DMS79 treated with DMSO at 0.1 percent for 48 hours (cell line): ENCODE results near the gene ATP6V0D1.
"Not testable (repeated sequence)": the region's sequence is repeated elsewhere in the genome, so short reads cannot be mapped to it uniquely, and the experiment has no call there.

Source experiments
- DNase-seq: peaks from one replicate; lab custom pipeline; 2025; lab: John Stamatoyannopoulos, UW

The ATP6V0D1 gene

GRCh38 chr16:67429053-67429798, 51.7 kb downstream of the ATP6V0D1 start:
- no peak for DNase-seq

GRCh38 chr16:67428146-67428731, 52.7 kb downstream of the ATP6V0D1 start:
- DNase-seq, result peak; percentile 57

DNA sequence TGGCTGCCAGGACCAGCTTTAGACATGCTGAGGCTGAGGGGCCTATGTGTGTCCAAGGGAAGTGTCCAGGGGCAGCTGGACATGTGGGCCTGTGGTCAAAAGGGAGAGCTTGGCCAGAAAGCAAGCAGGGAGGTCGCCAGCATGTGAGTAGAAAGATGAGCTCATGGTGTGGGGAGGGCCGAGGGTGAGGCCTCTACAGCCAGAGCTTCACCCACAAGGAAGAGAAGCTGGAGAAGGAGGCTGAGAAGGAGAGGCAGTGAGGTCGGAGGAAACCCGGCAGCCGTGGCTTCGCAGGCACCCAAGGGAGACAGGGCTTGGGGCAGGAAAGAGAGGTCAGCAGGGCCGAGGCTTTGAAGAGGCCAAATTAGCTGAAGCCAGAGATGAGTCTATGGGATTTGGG, 54.0 kb downstream of the ATP6V0D1 start:
- no peak for DNase-seq

DNA sequence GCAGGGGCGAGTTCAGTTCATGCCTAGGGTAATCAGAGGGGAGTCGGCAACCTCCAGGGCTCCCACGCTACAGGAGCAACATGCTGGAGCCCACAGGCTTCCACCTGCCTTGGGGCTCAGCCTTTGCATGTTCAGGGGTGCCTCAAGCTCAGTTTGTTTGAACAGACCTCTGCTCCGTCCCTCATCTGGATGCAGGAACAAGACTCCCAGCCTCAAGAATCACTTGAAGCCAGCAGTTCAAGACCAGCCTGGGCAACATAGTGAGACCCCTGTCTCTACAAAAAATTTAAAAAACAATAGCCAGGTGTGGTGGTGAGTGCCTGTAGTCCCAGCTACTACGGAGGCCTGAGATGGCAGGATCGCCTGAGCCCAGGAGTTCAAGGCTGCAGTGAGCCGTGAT, 54.9 kb downstream of the ATP6V0D1 start:
- DNase-seq, result no peak

- DNase-seq, result no peak
These were observed 55.4 kb downstream of the ATP6V0D1 start for GRCh38 chr16:67425580-67425979.

DNA sequence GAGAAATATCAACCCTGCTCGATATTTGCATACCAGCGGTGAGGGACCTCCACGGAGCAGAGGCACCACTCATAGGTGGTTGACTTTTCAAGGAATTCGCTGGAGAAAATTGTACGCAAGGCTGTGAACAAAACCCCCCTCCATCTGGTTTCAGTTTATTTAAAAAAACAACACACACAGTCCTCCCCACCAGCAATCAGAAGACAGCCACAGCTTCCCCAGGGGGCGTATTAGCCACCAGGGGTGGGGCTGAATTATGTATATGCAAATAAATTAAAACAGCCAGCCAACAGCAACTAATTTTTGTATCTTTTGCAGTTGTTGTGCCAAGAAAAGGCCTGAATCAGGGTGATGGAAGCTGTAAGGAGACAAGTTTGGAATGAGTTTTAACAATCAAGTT, 55.9 kb downstream of the ATP6V0D1 start:
- DNase-seq, result no peak

GRCh38 chr16:67424261-67424615, 56.7 kb downstream of the ATP6V0D1 start:
- no peak for DNase-seq

DNA sequence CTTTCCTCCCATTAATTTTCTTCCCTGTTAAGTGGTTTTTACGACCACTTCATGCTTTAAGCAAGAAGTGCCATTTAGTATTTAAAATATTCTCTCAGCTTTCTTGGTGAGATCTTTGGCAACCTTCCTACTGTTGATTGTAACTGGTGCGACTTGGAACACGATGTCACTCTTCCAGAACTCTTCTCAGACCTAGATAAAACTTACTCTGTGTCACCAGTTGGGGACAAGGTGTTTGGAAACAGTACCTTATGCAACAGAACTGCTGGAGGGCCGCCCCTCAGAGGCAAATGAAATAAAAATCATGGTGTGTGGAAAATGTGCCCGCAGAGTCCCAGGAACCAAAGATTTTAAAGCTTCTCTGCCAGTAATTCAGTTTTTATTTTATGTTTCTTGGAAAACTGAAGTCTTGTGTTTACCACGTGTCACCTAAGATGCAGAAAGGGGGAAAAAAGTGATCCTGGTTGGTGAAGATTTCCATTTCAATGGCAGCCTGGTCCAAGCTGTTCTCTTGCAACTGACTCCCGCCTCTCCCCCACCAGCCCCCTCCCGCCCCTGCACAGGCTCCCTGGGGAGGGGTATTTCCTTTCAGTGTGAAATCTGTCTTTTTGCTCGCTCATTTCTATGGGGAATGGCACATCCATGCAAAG, 57.2 kb downstream of the ATP6V0D1 start:
- peak; percentile 8 for DNase-seq

GRCh38 chr16:67423015-67423414, 57.9 kb downstream of the ATP6V0D1 start:
- DNase-seq, result no peak

- DNase-seq, result no peak
These were observed 59.9 kb downstream of the ATP6V0D1 start for GRCh38 chr16:67421030-67421429.

DNA sequence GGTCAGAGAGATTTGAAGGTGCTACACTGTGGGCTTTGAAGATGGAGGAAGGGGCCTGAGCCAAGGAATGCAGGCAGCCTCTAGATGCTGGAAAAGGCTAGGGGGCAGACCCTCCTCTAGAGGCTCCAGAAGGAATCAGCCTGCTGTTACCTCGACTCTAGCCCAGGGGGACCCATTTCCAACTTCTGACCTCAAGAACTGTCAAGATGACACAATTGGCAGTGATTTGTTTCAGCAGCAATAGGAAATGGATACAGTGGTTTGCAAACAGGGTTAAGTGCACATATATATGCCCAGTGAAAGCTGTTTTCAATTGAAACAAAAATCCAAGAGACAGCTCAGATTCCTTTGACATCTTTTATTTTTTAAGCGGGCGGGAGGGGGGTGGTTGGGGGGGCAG, 61.0 kb downstream of the ATP6V0D1 start:
- no peak for DNase-seq

GRCh38 chr16:67419502-67419901, 61.5 kb downstream of the ATP6V0D1 start:
- no peak for DNase-seq

DNA sequence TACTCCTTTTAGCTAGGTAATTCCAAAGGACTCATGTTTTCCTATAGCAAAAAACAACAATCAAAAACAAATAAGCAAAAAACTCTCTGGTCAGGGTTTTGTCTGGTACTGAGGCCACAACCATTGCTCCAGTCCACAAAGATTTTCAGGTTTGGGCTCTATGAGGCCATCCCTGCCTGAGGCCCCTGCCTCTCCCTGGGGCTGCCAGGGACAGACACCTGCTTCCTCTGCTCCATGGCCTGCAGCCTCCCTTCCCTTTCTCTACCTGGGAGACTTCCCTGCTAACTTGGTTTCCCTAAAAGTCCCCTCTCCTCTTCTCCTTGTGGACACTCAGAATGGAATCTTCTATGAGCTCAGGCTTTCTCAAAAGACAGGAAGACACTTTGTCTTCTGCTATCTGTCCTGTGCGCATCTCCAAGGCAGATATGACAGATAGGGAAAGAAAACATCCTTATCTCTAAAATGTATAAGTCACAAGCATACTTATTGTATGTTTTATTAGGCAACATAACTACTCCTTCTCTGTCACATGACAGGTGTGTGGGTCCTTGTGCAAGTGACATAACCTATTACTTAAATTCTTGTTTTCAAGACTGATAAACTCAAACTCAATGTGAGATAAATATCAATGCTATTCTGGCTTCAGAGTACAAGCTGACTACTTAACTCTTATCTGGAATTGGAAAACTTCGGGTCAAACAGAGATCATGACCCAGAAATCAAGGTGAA, 63.5 kb downstream of the ATP6V0D1 start:
- no peak for DNase-seq

DNA sequence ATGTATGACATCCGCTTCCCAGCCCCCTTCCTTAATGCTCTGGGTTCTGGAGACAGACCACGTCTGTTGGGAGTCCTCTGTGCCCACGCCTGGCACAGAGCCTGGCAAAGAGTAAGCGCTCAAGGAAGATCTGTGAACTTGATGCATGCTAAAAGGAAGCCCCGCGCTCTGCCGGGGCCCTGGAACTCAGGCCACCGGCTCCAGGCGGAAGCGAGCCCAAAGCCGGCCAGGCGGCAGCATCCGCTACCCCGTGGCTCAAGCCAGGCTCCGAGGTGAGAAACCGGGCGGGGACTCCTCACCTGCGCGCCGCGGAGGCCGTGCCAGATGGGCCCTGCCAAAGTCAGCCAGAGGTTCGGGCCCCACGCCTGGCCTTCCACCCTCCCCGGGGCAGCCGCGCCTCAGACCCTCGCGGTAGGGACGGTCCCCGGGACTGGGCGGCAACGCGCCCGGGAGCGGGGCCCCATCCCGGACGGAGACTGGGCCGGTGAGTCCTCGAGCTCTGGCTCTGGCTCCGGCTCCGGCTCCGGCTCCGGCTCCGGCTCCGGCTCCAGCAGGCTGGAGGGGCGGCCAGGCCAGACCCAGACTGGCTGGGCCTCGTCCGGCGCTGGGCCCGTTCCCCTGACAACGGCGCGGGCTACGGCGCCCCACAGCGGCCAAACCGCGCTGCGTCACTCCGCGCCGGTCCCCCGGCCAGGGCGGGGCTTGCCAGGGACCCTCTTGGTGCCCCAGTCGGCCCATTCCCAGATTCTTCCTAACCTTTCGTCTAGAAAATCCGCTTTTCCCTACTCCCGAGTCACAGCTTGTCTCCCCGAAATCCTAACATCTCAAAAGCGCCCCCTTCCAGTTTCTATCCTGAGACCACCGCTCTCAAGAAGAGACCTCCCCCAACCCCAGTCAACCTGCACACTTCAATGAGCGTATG, 64.8 kb downstream of the ATP6V0D1 start, which contains the start of gene ZDHHC1:
TSS of gene ZDHHC1 (minus strand) at position 606 of the 922 bp plus-strand sequence. CDS start 8,702 bp downstream, outside the sequence.
- peak; percentile 47 for DNase-seq

- not testable (repeated sequence) for DNase-seq
These were observed 65.5 kb downstream of the ATP6V0D1 start for GRCh38 chr16:67415421-67415820.

GRCh38 chr16:67413978-67414911, 66.7 kb downstream of the ATP6V0D1 start:
- no peak for DNase-seq

GRCh38 chr16:67412294-67412693, 68.7 kb downstream of the ATP6V0D1 start:
- DNase-seq, result peak; percentile 12

- no peak for DNase-seq
These were observed 69.6 kb downstream of the ATP6V0D1 start for GRCh38 chr16:67411339-67411738.

DNA sequence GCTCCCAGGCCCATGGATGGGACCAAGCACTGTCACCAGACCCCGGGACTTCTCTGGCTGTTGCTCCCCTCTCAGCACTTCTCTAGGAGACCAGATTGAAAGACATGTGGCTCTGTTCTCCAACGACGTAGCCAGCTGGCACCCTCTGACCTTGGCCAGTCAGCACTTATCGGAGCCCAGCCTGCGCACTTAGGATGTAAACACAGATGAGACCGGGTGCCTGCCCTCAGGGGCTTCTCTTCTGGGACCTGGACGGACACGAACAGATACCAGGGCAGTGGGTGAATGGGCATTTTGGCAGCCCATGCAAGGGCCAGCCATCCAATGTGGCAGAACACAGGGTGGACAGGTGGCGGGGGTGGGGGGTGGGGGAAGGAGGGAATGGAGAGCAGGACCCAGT, 71.3 kb downstream of the ATP6V0D1 start:
- no peak for DNase-seq

- DNase-seq, result no peak
These were observed 73.0 kb downstream of the ATP6V0D1 start for GRCh38 chr16:67407788-67408452.
